Gastrocnemius medialis (tissue), 4 donors: Measurements from ENCODE around the gene LPAR6.

Experiments used
- POLR2A ChIP-seq, 2 donors: fragments of 450-650 bp; IDR thresholded peaks; one replicate each; pipeline ENCODE4 v1.6.1; 2017; ENCODE audit warnings: antibody characterized with exemption in 2 of 2, mild to moderate bottlenecking in 2 of 2, moderate library complexity in 2 of 2
- TF ChIP-seq, protein P1 (sequence below), 5 experiments: fragments of 450-650 bp in 3 of 5; fragments of 200-600 bp in 2 of 5; sonication (generic) in 2 of 5; IDR thresholded peaks in 4 of 5; conservative IDR thresholded peaks in 1 of 5; 1 replicate in 4 of 5; 2 replicates in 1 of 5; pipeline ENCODE4 v1.5.1; 2016 to 2019; ENCODE audit warnings: antibody characterized with exemption in 5 of 5, mild to moderate bottlenecking in 3 of 5, moderate library complexity in 3 of 5

DNA sequence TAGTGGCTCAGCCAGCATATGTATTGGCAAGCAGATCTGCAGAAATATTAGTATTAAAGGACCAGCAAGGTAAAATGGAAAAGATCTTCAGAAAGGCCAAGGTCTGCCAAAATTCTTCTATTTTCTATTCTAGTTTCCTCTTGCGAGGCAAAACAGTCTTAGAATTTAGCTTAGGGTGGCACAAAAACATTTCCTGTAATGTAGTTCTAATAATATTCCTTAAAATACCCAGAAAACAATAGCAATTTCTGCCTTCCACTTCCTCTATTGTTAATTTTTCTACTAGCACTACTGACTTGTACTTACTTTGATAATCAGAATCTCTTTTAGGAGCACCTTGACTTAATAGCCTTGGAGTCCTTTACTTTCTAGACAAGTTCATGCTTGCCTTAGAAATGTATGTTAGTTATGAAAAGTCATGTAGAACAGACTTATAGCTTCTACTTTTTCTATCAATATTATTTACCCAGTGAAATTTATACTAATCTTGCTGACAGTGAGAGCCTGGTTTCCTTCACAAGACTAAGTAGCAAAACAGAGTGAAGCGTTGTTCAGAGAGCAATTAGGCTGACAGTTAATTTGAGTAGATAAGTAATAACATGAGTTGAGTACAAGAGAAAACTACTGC is 23.9 kb upstream of the LPAR6 start:
- TF ChIP-seq, protein P1, sequence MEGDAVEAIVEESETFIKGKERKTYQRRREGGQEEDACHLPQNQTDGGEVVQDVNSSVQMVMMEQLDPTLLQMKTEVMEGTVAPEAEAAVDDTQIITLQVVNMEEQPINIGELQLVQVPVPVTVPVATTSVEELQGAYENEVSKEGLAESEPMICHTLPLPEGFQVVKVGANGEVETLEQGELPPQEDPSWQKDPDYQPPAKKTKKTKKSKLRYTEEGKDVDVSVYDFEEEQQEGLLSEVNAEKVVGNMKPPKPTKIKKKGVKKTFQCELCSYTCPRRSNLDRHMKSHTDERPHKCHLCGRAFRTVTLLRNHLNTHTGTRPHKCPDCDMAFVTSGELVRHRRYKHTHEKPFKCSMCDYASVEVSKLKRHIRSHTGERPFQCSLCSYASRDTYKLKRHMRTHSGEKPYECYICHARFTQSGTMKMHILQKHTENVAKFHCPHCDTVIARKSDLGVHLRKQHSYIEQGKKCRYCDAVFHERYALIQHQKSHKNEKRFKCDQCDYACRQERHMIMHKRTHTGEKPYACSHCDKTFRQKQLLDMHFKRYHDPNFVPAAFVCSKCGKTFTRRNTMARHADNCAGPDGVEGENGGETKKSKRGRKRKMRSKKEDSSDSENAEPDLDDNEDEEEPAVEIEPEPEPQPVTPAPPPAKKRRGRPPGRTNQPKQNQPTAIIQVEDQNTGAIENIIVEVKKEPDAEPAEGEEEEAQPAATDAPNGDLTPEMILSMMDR (IDR thresholded peaks at IDR 0.05 in 4 of 5, conservative IDR thresholded peaks at IDR 0.05 in 1 of 5) = no peak
- TF ChIP-seq POLR2A (IDR thresholded peaks at IDR 0.05) = no peak
